HepG2 (cell line): ENCODE measurements around the gene DRC7. TPM values are rescaled to one million over a fixed set of nuclear protein-coding genes. Genes with fewer than 3 reads are reported as not detected.

Experiments
- DNMT3B ChIP-seq: conservative IDR thresholded peaks from 2 replicates; pipeline ENCODE4 v1.6.1; 2016; ENCODE audit warnings: missing biosample characterization, control low read depth
- E2F2 ChIP-seq: sonication (generic); formaldehyde crosslinking; IDR thresholded peaks from 2 replicates; pipeline ENCODE4 v1.4.0; 2020; ENCODE audit warnings: missing genetic modification reagents, borderline replicate concordance
- ELF4 ChIP-seq: sonication (generic); formaldehyde crosslinking; IDR thresholded peaks from 2 replicates; pipeline ENCODE4 v1.5.0; 2020; ENCODE audit warnings: missing genetic modification reagents, mild to moderate bottlenecking, moderate library complexity, borderline replicate concordance
- FOXP4 ChIP-seq: sonication (generic); formaldehyde crosslinking; IDR thresholded peaks from 2 replicates; pipeline ENCODE4 v1.4.0; 2020; ENCODE audit warnings: missing genetic modification reagents
- SATB2 ChIP-seq: sonication (generic); formaldehyde crosslinking; IDR thresholded peaks from 2 replicates; pipeline ENCODE4 v1.5.0; 2020; ENCODE audit warnings: missing genetic modification reagents
- ZBTB46 ChIP-seq: sonication (generic); formaldehyde crosslinking; IDR thresholded peaks from 2 replicates; pipeline ENCODE4 v1.4.0; 2020; ENCODE audit warnings: mild to moderate bottlenecking, missing genetic modification reagents, borderline replicate concordance
- ZNF142 ChIP-seq: sonication (generic); formaldehyde crosslinking; IDR thresholded peaks from 2 replicates; pipeline ENCODE4 v1.4.0; 2020; ENCODE audit warnings: missing genetic modification reagents
- ZNF607 ChIP-seq: sonication (generic); formaldehyde crosslinking; IDR thresholded peaks from 2 replicates; pipeline ENCODE4 v1.5.1; 2020; ENCODE audit warnings: missing genetic modification reagents, mild to moderate bottlenecking, borderline replicate concordance
- ZSCAN9 ChIP-seq: IDR thresholded peaks from 2 replicates; pipeline ENCODE4 v1.6.1; 2016; ENCODE audit warnings: borderline replicate concordance
- polyA plus RNA-seq, 8 experiments: library from polyadenylated mRNA; depleted of rRNA in 3 of 8; stranded (reverse) in 7 of 8; unstranded in 1 of 8; fragments of >200 nt; fragmentation: Illumina TruSeq in 4 of 8; extraction: Trizol in 4 of 8; gene quantifications; 2 replicates each; pipeline versions ENCODE4 v1.2.1 to v1.2.3, GENCODE V29; 2011 to 2016; ENCODE audit warnings: low read depth in 4 of 8, missing spikeins in 1 of 8, mixed read lengths in 1 of 8; ENCODE audit not compliant: insufficient read depth in 1 of 8
- total RNA-seq, 5 experiments: library from RNA; depleted of rRNA; stranded (reverse); fragments of >200 nt; fragmentation: Illumina TruSeq; extraction: Trizol; gene quantifications; 2 replicates each; pipeline ENCODE4 v1.2.3, GENCODE V29; 2016; ENCODE audit warnings: low read depth in 1 of 5
- TF ChIP-seq, protein P1 (sequence below): sonication (generic); formaldehyde crosslinking; IDR thresholded peaks from 2 replicates; pipeline ENCODE4 v1.5.0; 2020; ENCODE audit warnings: missing genetic modification reagents
- TF ChIP-seq, protein P2 (sequence below): sonication (generic); formaldehyde crosslinking; IDR thresholded peaks from 2 replicates; pipeline ENCODE4 v1.5.0; 2020; ENCODE audit warnings: mild to moderate bottlenecking, missing genetic modification reagents, moderate library complexity

DRC7 gene
- total and polyA plus RNA-seq, 2 of the 13 experiments (the other 11 are each of a cell fraction or from before 2014, with no cell fraction given), result 2.7 to 3.4 TPM

DNA sequence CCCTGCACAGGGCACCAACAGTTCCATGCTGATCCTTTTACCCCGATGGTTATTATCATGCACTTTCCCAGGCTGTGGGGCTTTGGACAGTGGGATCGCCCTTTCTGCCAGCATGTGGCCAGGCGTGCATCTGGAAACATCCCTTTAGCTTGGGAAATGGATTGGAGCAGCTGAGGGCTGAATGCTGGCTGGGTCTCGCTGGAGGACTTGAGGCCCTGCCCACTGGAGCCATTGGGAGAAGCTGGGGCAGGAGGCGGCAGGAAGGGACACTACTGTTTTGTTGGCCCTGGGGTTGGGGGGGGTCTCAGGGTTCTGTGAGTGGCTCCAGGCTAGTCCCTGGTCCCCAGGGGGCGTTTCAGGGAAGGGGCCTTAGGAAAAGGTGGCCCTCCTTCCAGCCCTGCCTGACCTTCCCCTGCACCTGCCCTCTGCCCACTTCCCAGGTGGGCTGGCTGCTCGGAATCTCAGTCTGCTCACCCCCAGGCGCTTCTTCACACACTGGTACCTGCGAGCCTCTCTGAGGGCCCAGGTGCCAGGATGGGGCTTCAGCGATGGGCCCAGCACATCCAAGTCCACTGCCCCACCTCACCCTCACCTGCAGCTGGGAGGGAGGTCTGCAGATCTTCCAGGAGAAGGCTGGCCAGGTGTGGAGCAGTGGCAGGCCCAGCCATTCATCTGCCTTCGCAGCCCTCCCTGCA lies 28.1 kb upstream of the DRC7 start (continued):
- TF ChIP-seq E2F2 (CRISPR knock-in tag) (0 out of 2 replicates have a peak, but pooled peaks have one; percentile 27), ZBTB46 (CRISPR knock-in tag) (0 out of 2 replicates have a peak, but pooled peaks have one; percentile 14), DNMT3B (CRISPR knock-in tag) (no peak), ZNF142 (CRISPR knock-in tag) (0 out of 2 replicates have a peak, but pooled peaks have one; percentile 9), SATB2 (0 out of 2 replicates have a peak, but pooled peaks have one; percentile 25), FOXP4 (CRISPR knock-in tag) (0 out of 2 replicates have a peak, but pooled peaks have one; percentile 12), ELF4 (0 out of 2 replicates have a peak, but pooled peaks have one; percentile 45), ZNF607 (CRISPR knock-in tag) (peak; percentile 38), ZSCAN9 (no peak)
- TF ChIP-seq, protein P1, sequence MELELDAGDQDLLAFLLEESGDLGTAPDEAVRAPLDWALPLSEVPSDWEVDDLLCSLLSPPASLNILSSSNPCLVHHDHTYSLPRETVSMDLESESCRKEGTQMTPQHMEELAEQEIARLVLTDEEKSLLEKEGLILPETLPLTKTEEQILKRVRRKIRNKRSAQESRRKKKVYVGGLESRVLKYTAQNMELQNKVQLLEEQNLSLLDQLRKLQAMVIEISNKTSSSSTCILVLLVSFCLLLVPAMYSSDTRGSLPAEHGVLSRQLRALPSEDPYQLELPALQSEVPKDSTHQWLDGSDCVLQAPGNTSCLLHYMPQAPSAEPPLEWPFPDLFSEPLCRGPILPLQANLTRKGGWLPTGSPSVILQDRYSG (CRISPR knock-in tag), result no peak
- TF ChIP-seq, protein P2, sequence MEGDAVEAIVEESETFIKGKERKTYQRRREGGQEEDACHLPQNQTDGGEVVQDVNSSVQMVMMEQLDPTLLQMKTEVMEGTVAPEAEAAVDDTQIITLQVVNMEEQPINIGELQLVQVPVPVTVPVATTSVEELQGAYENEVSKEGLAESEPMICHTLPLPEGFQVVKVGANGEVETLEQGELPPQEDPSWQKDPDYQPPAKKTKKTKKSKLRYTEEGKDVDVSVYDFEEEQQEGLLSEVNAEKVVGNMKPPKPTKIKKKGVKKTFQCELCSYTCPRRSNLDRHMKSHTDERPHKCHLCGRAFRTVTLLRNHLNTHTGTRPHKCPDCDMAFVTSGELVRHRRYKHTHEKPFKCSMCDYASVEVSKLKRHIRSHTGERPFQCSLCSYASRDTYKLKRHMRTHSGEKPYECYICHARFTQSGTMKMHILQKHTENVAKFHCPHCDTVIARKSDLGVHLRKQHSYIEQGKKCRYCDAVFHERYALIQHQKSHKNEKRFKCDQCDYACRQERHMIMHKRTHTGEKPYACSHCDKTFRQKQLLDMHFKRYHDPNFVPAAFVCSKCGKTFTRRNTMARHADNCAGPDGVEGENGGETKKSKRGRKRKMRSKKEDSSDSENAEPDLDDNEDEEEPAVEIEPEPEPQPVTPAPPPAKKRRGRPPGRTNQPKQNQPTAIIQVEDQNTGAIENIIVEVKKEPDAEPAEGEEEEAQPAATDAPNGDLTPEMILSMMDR (CRISPR knock-in tag), result no peak
